Muscle of arm (tissue), 14 donors: ENCODE results near the gene KRT85. TPM values are rescaled to one million over a fixed set of nuclear protein-coding genes. Genes with fewer than 3 reads are reported as not detected.
"Not testable (repeated sequence)": the region's sequence is repeated elsewhere in the genome, so short reads cannot be mapped to it uniquely, and the experiment has no call there.

Experiments
- DNase-seq: peaks from one replicate; pipeline ENCODE4 v3.0.0-alpha.2; 2013
- long read RNA-seq, 11 donors: transcript quantifications; one replicate each; lab custom pipeline, GENCODE V29; 2026
- polyA plus RNA-seq, 12 donors: library from polyadenylated mRNA; unstranded; fragments of 120-200 nt; gene quantifications; one replicate each; pipeline ENCODE4 v1.2.1, GENCODE V29; 2013; ENCODE audit not compliant: insufficient read length in 12 of 12

Gene KRT85
- polyA plus RNA-seq: under 1 TPM in 2 of 12 donors, not detected in 10; 0.44 to 0.52 TPM
- long read RNA-seq, donor 1: 0 reads
- long read RNA-seq, donor 2: 0 reads
- long read RNA-seq, donor 3: 0 reads
- long read RNA-seq, donor 4: 0 reads
- long read RNA-seq, donor 5: 0 reads
- long read RNA-seq, donor 6: 0 reads
- long read RNA-seq, donor 7: 0 reads
- long read RNA-seq, donor 8: 0 reads
- long read RNA-seq, donor 9: 0 reads
- long read RNA-seq, donor 10: 0 reads
- long read RNA-seq, donor 11: 0 reads

DNA sequence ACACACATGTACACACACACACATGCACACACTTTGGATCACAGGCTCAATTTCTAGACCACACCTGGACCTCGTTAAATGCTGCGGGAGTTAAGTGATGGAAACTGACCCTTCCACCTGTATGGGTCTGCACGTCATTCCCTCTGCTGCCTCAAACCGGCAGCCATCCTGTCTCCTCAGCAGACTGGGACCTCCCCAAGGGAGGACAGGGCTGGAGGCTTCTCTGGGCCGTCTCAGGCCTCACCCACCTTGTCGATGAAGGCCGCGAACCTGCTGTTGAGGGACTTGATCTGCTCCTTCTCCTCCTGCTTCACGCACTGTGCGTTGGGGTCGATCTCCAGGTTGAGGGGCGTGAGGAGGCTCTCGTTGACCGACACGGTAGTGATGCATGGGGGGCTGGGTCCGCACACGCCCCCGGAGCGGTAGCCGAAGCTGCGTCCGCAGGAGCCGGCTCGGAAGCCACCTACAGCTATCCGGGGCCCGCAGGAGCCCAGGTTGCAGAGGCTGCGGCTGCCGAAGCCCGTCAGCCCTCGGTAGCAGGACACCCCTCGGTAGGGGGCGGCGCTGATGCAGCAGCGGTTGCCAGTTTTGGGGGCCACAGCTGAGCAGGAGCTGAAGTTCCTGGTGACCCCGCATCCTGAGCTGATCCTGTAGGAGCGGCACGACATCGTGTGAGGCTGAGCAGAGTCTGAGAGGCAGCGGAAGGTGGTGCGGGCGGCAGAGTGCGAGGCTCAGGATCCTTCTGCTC, at the start of gene KRT85:
TSS of gene KRT85 (minus strand) at position 744 of the 748 bp plus-strand sequence. CDS start at position 668, 76 bp downstream.
- DNase-seq: no peak

GRCh38 chr12:52416795-52417194, 49.5 kb upstream of the KRT85 start:
- no peak for DNase-seq

GRCh38 chr12:52415870-52416750, 48.8 kb upstream of the KRT85 start:
- DNase-seq: peak; percentile 25

GRCh38 chr12:52414936-52415335, 47.7 kb upstream of the KRT85 start:
- DNase-seq: no peak

- no peak for DNase-seq
Observed at GRCh38 chr12:52413782-52414345, 46.6 kb upstream of the KRT85 start.

DNA sequence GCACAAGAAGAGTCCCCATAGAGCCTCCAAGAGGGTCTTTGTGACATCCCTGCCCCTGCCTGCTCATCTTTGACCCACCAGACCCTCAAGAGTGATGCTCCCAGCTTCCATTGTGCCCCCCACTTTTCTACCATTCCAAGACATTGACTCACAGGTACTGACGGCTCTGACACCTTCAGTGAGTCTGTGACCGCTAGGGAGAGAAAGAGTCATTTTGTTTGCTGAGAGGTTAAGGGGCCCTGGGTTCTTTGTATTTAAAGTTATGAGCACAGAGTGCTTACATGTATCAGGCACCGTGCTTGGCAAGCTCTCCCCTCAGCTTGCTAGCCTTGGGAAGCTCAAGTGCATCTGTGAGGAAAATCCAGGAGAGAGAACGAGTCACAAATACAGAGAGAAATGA, 45.9 kb upstream of the KRT85 start:
- DNase-seq: no peak

GRCh38 chr12:52411815-52412214, 44.5 kb upstream of the KRT85 start:
- no peak for DNase-seq

GRCh38 chr12:52410589-52411248, 43.4 kb upstream of the KRT85 start:
- DNase-seq: not testable (repeated sequence)

GRCh38 chr12:52407918-52408317, 40.6 kb upstream of the KRT85 start:
- no peak for DNase-seq

DNA sequence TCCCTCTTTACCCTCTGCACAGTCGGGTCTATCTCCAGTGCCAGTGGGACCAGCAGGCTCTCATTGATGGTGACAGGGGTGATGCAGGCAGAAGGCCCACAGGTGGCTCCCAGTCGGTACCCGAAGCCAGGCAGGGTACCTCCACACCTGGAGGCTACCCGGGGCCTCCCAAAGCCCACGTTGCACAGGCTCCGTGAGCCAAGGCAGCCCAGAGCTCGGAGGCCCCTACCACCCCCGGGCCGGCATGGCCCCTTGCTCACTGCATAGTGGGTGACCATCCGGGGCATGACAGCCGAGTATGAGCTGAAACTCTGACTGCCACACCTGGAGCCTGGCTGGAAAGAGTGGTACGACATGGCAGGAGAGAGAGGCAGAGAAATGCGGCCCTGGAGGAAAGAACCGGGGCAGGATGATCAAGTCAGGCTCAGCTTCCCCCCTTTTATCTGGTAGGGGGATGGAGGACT, 38.7 kb upstream of the KRT85 start, which contains the start of gene KRT82:
TSS of gene KRT82 (minus strand) at position 414 of the 464 bp plus-strand sequence. CDS start at position 356, 58 bp downstream.
- no peak for DNase-seq

DNA sequence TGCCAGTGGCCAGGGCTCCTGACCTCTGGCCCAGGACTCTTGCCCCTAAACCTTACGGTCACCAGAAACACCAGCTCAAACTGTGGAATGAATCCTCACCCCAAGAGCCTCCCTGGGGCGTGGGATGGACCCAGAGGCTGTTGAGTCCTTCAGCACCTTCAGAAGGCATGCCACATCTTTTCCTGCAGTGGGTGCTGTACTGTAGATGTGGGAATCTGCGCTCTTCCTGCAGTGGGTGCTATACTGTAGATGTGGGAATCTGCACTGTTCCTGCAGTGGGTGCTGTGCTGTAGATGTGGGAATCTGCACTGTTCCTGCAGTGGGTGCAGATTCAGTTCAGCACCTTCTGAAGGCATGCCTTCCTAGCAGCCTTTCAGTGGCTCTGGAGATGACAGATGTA, 37.7 kb upstream of the KRT85 start:
- no peak for DNase-seq

DNA sequence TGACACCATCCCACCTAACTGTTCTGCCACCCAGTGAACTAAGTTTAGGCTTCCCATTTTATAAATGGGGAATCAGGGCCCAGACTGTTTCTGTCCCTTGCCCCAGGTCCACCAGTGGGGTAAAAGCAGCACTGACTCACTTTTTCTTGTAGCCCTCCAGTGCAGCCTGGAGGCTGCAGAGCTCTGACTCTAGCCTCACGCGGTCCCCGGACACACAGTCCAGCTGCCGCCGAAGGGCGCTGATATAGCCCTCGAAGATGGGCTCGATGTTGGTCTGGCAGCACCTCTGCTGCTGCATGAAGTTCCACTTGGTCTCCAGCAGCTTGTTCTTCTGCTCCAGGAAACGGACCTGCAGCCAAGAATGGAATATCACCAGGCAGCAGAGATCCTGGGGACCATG, 36.3 kb upstream of the KRT85 start:
- no peak for DNase-seq

DNA sequence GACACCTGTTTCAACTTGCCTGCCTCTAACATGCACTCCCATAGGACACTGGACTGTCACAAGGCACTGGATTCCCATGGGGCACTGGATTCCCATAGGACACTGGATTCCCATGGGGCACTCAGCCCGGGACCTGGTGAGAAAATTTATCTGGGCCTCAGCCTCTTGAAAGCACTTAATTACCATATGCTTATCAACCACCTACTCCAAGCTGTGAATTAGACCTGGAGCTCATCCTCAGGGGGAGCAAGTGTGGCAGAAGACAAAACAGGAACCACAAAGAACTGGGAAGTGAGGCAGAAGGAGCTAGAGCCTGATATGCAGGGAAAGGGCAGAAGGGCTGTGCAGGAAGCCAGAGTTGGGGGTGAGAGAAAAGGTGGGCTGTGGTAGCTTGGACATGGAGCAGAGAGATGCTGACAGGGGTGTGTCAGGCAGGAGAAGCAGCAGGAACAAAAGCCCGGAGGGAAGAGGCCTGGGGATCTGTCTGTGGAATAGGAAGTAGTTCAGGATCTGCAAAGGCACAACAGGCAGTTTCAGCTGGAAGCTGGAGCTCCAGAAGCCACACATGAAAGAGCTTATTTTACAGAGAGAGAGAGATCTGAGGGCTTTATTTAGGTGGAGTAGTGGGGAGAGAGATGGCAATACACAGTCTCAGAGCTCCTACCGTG, 35.7 kb upstream of the KRT85 start:
- DNase-seq: no peak

DNA sequence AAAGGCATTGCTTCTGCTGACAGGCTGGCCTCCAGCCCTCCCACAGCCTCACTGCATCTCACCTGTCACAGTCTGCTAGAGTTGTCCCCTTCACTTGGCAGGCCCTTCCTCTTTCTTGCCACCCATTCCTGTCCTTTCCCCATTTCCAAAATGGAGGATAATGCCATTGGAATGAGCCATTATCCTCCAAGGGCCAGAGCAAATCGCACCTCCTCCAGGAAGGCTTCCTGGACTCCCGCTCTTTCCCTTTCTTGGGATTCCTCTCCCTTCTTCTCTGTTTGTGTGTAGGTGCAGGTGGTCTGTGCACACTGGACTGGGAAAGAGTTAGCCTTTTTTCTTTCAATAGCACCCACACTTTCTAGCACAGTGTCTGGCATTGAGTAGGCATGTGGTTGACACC, 35.1 kb upstream of the KRT85 start:
- no peak for DNase-seq

- DNase-seq: no peak
Observed at GRCh38 chr12:52401926-52402325, 34.6 kb upstream of the KRT85 start.

- DNase-seq: no peak
Observed at GRCh38 chr12:52401526-52401925, 34.2 kb upstream of the KRT85 start.

- DNase-seq: no peak
Observed at GRCh38 chr12:52400906-52401305, 33.6 kb upstream of the KRT85 start.

- DNase-seq: no peak
Observed at GRCh38 chr12:52399756-52400155, 32.5 kb upstream of the KRT85 start.

- no peak for DNase-seq
Observed at GRCh38 chr12:52398176-52398575, 30.9 kb upstream of the KRT85 start.

DNA sequence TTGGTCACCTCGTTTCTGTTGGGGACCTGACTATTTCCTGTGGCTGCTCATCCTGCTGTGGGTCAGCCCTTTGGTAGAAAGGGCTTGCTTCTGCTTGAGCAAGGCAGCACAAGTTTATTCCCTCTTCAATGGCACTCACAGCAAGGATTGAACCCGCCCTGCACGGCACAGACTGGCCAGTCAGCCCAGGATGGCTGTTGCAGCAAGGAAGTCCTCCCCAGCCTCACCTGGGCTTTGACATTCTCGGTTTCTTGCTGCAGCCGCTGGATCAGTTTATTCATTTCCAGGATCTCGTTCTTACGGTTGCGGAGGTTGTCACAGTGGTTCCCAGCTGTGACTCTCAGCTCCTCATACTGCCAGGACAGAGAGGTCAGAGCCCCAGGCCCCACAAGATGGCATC, 29.4 kb upstream of the KRT85 start:
- no peak for DNase-seq
